RWPE1 (cell line): ENCODE results near the gene STX18.
"Not testable (repeated sequence)": the region's sequence is repeated elsewhere in the genome, so short reads cannot be mapped to it uniquely, and the experiment has no call there.

Source experiments
- CTCF ChIA-PET: fragments of 350-600 bp; sonication (Branson Sonifier 250); formaldehyde crosslinking; extraction: SDS; loops from one replicate; lab custom pipeline; 2021; lab: Yijun Ruan, JAX
- POLR2A ChIA-PET: fragments of 400-600 bp; formaldehyde crosslinking; extraction: SDS; loops from one replicate; lab custom pipeline; 2020; ENCODE audit warnings: antibody characterized with exemption; ENCODE audit not compliant: low non-redundant PET; lab: Yijun Ruan, JAX
- DNase-seq: peaks from one replicate; pipeline ENCODE4 v3.0.0; 2012; ENCODE audit warnings: low spot score
- H3K27ac ChIP-seq: fragments of 450-650 bp; 2 replicates; pipeline ENCODE4 v1.5.1; 2017
- TF ChIP-seq, protein P1 (sequence below): fragments of 450-650 bp; conservative IDR thresholded peaks from 2 replicates; pipeline ENCODE4 v1.5.1; 2017; ENCODE audit warnings: low read depth, mild to moderate bottlenecking

STX18 gene

DNA sequence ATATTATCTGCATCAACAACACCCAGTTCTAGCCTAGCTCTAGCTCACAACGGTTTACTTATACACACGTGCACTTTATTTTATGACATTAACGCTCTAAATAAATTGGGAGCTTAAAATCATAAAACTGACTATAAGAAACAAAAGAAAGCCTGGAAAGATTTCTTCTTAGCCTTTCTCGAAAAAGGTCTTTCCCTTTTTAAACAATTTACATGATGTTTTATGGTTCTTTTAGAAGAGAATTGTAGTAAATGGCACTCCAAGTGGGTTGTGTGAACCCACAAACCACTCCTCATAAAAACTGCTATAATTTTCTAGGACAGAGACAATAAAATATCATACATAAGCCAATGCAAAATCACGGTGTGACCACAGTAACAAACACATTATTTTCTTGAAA, 23.1 kb downstream of the STX18 start:
- ChIA-PET CTCF (interaction anchor here (0.7 to 0.8 kb wide), 2 partner anchors 9 to 22 kb away, joined by 3 read pairs; no protein-coding TSS in a partner anchor), POLR2A (no interaction called here)
- TF ChIP-seq, protein P1, sequence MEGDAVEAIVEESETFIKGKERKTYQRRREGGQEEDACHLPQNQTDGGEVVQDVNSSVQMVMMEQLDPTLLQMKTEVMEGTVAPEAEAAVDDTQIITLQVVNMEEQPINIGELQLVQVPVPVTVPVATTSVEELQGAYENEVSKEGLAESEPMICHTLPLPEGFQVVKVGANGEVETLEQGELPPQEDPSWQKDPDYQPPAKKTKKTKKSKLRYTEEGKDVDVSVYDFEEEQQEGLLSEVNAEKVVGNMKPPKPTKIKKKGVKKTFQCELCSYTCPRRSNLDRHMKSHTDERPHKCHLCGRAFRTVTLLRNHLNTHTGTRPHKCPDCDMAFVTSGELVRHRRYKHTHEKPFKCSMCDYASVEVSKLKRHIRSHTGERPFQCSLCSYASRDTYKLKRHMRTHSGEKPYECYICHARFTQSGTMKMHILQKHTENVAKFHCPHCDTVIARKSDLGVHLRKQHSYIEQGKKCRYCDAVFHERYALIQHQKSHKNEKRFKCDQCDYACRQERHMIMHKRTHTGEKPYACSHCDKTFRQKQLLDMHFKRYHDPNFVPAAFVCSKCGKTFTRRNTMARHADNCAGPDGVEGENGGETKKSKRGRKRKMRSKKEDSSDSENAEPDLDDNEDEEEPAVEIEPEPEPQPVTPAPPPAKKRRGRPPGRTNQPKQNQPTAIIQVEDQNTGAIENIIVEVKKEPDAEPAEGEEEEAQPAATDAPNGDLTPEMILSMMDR = no peak
- no peak for DNase-seq
- no peak overlapping the region for H3K27ac ChIP-seq

DNA sequence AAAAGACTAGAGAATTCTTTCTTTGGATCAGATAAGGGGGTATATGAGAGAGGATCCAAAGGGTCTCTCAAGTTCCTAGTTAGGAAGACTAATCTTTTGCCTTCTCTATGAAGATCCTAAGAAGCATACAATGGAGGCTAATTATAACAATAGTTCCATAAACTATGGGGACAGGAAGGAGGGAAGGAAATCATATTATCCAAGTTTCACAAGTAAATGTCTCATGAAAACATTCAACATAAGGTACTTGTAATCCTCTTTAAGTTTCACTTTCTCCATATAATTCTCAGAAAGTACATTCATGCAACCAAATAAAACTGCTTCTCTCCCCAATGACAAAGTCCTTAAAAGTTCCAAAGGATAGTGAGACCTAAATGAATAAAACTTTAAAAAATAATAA, 27.1 kb downstream of the STX18 start:
- TF ChIP-seq, protein P1 = no peak
- H3K27ac ChIP-seq = no peak overlapping the region
- no peak for DNase-seq
- ChIA-PET CTCF (no interaction called here), POLR2A (no interaction called here)

DNA sequence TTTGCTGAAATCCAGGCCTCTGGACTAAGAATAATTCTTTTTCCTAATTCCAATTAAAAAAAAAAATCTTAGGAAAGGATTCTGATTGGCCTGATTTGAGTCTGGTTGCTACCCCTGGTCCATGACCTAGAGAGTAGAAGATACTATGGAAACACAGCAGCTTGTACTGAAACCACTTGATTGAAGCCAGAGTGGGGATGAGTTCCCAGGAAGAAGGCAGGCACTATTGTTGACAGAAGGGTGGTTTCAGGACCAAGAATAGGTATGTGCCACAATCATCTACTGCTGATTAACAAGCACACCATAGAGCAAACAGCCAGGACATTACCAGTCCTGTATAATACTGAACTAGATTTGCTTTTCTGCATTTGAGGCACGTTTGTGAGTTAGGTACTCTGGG, 29.6 kb downstream of the STX18 start:
- TF ChIP-seq, protein P1 = no peak
- no peak overlapping the region for H3K27ac ChIP-seq
- ChIA-PET POLR2A (no interaction called here), CTCF (no interaction called here)
- DNase-seq = no peak

DNA sequence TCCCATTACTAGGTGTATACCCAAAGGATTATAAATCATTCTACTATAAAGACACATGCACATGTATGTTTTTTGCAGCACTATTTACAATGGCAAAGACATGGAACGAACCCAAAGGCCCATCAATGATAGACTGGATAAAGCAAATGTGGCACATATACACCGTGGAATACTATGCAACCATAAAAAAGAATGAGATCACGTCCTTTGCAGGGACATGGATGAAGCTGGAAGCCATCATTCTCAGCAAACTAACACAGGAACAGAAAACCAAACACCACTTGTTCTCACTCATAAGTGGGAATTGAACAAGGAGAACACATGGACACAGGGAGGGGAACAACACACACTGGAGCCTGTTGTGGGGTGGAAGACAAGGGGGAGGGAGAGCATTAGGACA, 31.2 kb downstream of the STX18 start:
- POLR2A ChIA-PET, H3K27ac ChIP-seq, DNase-seq, CTCF ChIA-PET: not testable (repeated sequence)

DNA sequence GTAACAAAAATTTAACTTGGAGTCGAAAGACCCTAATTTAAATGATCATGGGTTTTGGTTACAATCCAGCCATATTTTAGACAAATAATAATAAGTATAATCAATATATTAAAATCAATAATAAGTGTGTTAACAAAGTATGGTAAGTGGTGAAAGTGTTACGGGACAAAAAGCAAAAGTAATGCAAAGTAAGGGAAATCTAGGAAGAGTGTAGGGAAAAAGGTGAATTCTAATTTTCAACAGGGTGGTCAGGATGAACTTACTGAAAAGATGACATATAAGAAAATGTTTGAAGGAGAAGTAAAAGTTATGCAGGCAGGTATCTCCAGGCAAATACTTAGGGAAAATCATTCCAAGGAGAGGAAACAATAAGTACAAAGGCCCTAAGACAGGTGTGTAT, 32.3 kb downstream of the STX18 start:
- H3K27ac ChIP-seq = no peak overlapping the region
- POLR2A ChIA-PET = no interaction called here
- DNase-seq = no peak
- CTCF ChIA-PET = no interaction called here
- TF ChIP-seq, protein P1 = no peak

DNA sequence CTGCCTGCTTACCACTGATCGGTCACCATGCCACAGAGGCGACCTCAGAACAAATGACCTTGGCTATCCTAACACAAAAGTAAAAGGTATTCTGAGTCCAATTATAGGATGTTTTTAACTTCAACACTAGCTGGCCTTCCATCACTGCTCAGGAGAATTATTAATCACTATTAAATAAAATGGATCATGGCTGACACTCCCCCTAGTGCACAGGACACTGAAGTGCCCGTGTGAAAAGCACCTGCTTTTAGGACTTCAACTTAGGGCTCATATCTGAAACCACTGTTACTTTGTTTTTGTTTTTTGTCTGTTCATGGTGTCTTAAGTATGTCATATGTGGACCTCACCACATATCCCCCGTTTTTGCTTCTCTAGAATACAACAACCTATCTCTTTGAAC, 33.9 kb downstream of the STX18 start:
- peak; percentile 8 for DNase-seq
- no peak overlapping the region for H3K27ac ChIP-seq
- CTCF ChIA-PET = interaction anchor here (0.7 kb wide), 1 partner anchor 168 kb away, joined by 3 read pairs; no protein-coding TSS in a partner anchor
- TF ChIP-seq, protein P1 = peak; percentile 41
- POLR2A ChIA-PET = no interaction called here

DNA sequence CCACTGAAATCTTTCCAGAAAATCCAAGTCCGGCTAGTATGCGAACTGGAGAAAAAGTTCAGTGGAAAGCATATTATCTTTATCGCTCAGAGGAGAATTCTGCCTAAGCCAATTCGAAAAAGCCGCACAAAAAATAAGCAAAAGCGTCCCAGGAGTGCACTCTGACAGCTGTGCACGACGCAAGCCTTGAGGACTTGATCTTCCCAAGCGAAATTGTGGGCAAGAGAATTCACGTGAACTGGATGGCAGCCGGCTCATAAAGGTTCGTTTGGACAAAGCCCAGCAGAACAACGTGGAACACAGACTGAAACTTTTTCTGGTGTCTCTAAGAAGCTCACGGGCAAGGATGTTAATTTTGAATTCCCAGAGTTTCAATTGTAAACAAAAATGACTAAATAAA, 34.4 kb downstream of the STX18 start:
- H3K27ac ChIP-seq = no peak overlapping the region
- ChIA-PET CTCF (interaction anchor here (0.7 kb wide), 1 partner anchor 704 kb away, joined by 4 read pairs; no protein-coding TSS in a partner anchor), POLR2A (no interaction called here)
- no peak for DNase-seq
- TF ChIP-seq, protein P1 = no peak
